CD4-positive, alpha-beta T cell treated with Interleukin-21 for 1 hour (primary cell): ENCODE results near the gene IQSEC1.

Source experiments
- DNase-seq: peaks from one replicate; pipeline ENCODE4 v3.0.0-alpha.2; 2020

Gene IQSEC1

GRCh38 chr3:12947504-12948369 is 125.5 kb downstream of the IQSEC1 start:
- DNase-seq = no peak

- no peak for DNase-seq
These were observed 126.4 kb downstream of the IQSEC1 start for GRCh38 chr3:12946649-12947316.

GRCh38 chr3:12946251-12946648 is 127.0 kb downstream of the IQSEC1 start:
- no peak for DNase-seq

GRCh38 chr3:12944849-12945248 is 128.4 kb downstream of the IQSEC1 start:
- no peak for DNase-seq

- no peak for DNase-seq
These were observed 128.8 kb downstream of the IQSEC1 start for GRCh38 chr3:12944413-12944812.

GRCh38 chr3:12943124-12944021 is 129.9 kb downstream of the IQSEC1 start:
- DNase-seq = no peak

- DNase-seq = no peak
These were observed 131.7 kb downstream of the IQSEC1 start for GRCh38 chr3:12941495-12942023.

- DNase-seq = no peak
These were observed 132.4 kb downstream of the IQSEC1 start for GRCh38 chr3:12940854-12941253.

GRCh38 chr3:12939137-12939536 is 134.1 kb downstream of the IQSEC1 start:
- no peak for DNase-seq

GRCh38 chr3:12938258-12938711 is 134.9 kb downstream of the IQSEC1 start:
- DNase-seq = no peak

GRCh38 chr3:12935861-12936830 is 137.1 kb downstream of the IQSEC1 start:
- DNase-seq = no peak

- no peak for DNase-seq
These were observed 138.0 kb downstream of the IQSEC1 start for GRCh38 chr3:12935023-12935860.

GRCh38 chr3:12934431-12934830 is 138.8 kb downstream of the IQSEC1 start:
- DNase-seq = no peak

- no peak for DNase-seq
These were observed 139.3 kb downstream of the IQSEC1 start for GRCh38 chr3:12933901-12934300.

GRCh38 chr3:12932754-12933153 is 140.5 kb downstream of the IQSEC1 start:
- DNase-seq = no peak

GRCh38 chr3:12932347-12932746 is 140.9 kb downstream of the IQSEC1 start:
- DNase-seq = no peak

GRCh38 chr3:12931273-12931905 is 141.8 kb downstream of the IQSEC1 start:
- DNase-seq = no peak

GRCh38 chr3:12929801-12930200 is 143.4 kb downstream of the IQSEC1 start:
- DNase-seq = no peak

GRCh38 chr3:12926660-12927059 is 146.6 kb downstream of the IQSEC1 start:
- no peak for DNase-seq

- no peak for DNase-seq
These were observed 147.6 kb downstream of the IQSEC1 start for GRCh38 chr3:12925648-12926047.
